AG04449 (cell line): Measurements from ENCODE around the gene VASH1.

Experiments
- CTCF ChIA-PET: fragments of 350-600 bp; formaldehyde crosslinking; extraction: SDS; loops from one replicate; lab custom pipeline; 2021; ENCODE audit warnings: antibody characterized with exemption; lab: Yijun Ruan, JAX
- POLR2A ChIA-PET: fragments of 400-600, 350-600 bp; formaldehyde crosslinking; extraction: SDS; loops from one replicate; lab custom pipeline; 2020; ENCODE audit warnings: antibody characterized with exemption, inconsistent platforms; lab: Yijun Ruan, JAX
- DNase-seq: peaks from one replicate; pipeline ENCODE4 v3.0.0-alpha.2; 2010; ENCODE audit warnings: low read depth, low spot score
- H3K4me3 ChIP-seq: 2 replicates; pipeline ENCODE4 v1.5.1; 2011; ENCODE audit warnings: low read depth, mild to moderate bottlenecking, control low read depth, low read length
- CTCF ChIP-seq: IDR thresholded peaks from one replicate; pipeline ENCODE4 v1.5.1; 2011; ENCODE audit warnings: mild to moderate bottlenecking, moderate library complexity, low read length, control low read depth, inconsistent platforms; ENCODE audit not compliant: insufficient read depth; ENCODE audit errors: missing control alignments

VASH1 gene

DNA sequence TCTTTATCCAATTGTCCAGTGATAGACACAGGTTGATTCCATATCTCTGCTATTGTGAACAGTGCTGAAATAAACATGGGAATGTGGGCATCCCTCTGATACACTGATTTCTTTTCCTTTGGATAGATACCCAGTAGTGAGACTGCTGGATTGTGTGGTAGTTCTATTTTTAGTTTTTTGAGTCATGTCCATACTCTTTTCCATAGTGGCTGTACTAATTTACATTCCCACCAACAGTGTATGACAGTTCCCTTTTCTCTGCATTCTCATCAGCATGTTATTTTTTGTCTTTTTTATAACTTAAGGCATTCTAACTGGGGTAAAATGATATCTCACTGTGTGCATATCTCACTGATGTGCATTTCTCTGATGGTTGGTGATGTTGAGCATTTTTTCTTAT is 24.8 kb upstream of the VASH1 start:
- TF ChIP-seq CTCF = no peak
- POLR2A ChIA-PET = no interaction called here
- CTCF ChIA-PET = no interaction called here
- no peak for DNase-seq
- H3K4me3 ChIP-seq = no peak overlapping the region

- ChIA-PET CTCF (no interaction called here), POLR2A (no interaction called here)
- no peak overlapping the region for H3K4me3 ChIP-seq
- no peak for DNase-seq
- TF ChIP-seq CTCF = no peak
Observed at GRCh38 chr14:76741074-76741473, 20.2 kb upstream of the VASH1 start.

- DNase-seq = no peak
- ChIA-PET POLR2A (no interaction called here), CTCF (no interaction called here)
- no peak overlapping the region for H3K4me3 ChIP-seq
- no peak for TF ChIP-seq CTCF
Observed at GRCh38 chr14:76742185-76742584, 19.1 kb upstream of the VASH1 start.

GRCh38 chr14:76742966-76743365 is 18.3 kb upstream of the VASH1 start:
- ChIA-PET POLR2A (no interaction called here), CTCF (no interaction called here)
- H3K4me3 ChIP-seq = no peak overlapping the region
- DNase-seq = no peak
- no peak for TF ChIP-seq CTCF

GRCh38 chr14:76752744-76753143 is 8.5 kb upstream of the VASH1 start:
- CTCF ChIA-PET = no interaction called here
- no peak overlapping the region for H3K4me3 ChIP-seq
- POLR2A ChIA-PET = no interaction called here
- TF ChIP-seq CTCF = no peak
- DNase-seq = no peak

- H3K4me3 ChIP-seq = no peak overlapping the region
- DNase-seq = no peak
- ChIA-PET CTCF (no interaction called here), POLR2A (no interaction called here)
- no peak for TF ChIP-seq CTCF
Observed at GRCh38 chr14:76753541-76754198, 7.6 kb upstream of the VASH1 start.
